ENCODE data around the gene NYNRIN.
"Not testable (repeated sequence)": the region's sequence is repeated elsewhere in the genome, so short reads cannot be mapped to it uniquely, and the experiment has no call there.

NYNRIN gene

GRCh38 chr14:24369907-24370687 lies 28.7 kb upstream of the NYNRIN start:
- DNase-seq (ENCODE audit: low read depth) = no peak

DNA sequence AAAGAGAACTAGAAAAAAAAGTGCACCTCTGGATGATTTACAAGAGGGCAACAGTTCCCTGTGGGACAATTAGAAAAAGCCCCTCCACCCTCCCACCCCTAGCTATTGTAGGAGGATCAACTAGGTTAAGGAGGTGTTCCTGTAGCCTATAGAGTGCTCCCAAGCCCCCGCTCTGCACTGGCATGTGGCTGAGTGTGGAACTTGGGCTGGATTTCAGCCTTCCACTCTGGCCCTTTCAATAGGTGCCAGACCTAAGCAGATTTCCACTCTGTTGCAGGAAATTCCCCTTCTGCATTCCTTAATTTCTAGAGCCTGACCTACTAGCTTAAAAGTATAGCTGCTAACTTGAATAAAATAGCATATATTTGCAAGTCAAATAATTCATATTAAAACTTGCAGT lies 28.1 kb upstream of the NYNRIN start:
- no peak for DNase-seq (ENCODE audit: low read depth)

- not testable (repeated sequence) for DNase-seq (ENCODE audit: low read depth)
Measured at GRCh38 chr14:24371605-24372004, 27.2 kb upstream of the NYNRIN start.

DNA sequence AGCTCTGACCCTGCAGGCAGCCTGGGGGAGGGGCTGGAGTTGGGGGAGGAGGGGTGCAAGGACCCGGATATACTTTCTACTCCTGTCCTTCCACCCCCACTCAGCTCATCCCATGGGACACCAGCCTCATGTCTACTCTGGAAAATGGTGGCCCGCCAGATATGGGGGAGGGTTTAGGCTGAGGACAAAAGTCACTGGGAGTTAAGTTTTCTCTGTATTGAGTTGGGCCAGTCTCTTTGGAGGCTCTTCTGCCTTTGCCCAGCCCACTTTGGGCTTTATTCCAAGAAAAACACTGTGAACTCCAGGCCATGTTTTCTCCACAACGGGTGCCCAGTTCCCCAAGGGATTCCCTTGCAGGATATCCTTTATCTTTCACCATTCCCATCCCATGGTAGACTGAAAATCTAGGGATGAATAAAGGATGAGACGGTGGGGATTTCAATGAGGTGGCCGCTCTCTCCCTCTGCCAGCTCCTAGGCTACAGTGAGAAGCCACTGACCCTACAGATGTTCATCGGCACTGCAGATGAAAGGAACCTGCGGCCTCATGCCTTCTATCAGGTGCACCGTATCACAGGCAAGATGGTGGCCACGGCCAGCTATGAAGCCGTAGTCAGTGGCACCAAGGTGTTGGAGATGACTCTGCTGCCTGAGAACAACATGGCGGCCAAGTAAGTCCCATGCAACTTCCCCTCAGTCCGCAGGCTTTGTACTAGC lies 25.9 kb upstream of the NYNRIN start:
- no peak for DNase-seq (ENCODE audit: low read depth)

- no peak for DNase-seq (ENCODE audit: low read depth)
Measured at GRCh38 chr14:24376448-24377070, 22.2 kb upstream of the NYNRIN start.

- DNase-seq (ENCODE audit: low read depth) = no peak
Measured at GRCh38 chr14:24377126-24377525, 21.7 kb upstream of the NYNRIN start.

- DNase-seq (ENCODE audit: low read depth) = no peak
Measured at GRCh38 chr14:24377657-24378056, 21.1 kb upstream of the NYNRIN start.

DNA sequence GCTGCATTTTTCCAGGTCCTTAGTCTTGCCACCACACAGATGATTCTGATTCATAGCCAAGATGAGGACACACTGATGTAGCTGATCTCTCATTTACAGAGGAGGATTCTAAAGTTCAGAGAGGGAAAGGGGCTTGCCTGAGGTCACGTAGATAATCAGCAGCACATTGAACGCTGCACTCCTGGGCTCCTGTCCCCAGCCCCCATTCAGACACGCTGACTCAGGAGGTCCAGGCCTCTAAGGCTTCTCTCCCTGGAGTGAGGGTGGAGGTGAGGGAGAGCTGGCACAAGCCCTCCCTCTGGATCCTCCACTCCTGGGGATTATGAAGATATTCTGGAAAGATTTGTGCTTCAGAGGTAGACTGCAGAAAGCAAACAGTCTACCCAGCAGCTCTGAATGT lies 20.5 kb upstream of the NYNRIN start:
- DNase-seq (ENCODE audit: low read depth) = no peak

GRCh38 chr14:24378981-24379906 lies 19.6 kb upstream of the NYNRIN start:
- no peak for DNase-seq (ENCODE audit: low read depth)

GRCh38 chr14:24379907-24380730 lies 18.7 kb upstream of the NYNRIN start:
- no peak for DNase-seq (ENCODE audit: low read depth)

DNA sequence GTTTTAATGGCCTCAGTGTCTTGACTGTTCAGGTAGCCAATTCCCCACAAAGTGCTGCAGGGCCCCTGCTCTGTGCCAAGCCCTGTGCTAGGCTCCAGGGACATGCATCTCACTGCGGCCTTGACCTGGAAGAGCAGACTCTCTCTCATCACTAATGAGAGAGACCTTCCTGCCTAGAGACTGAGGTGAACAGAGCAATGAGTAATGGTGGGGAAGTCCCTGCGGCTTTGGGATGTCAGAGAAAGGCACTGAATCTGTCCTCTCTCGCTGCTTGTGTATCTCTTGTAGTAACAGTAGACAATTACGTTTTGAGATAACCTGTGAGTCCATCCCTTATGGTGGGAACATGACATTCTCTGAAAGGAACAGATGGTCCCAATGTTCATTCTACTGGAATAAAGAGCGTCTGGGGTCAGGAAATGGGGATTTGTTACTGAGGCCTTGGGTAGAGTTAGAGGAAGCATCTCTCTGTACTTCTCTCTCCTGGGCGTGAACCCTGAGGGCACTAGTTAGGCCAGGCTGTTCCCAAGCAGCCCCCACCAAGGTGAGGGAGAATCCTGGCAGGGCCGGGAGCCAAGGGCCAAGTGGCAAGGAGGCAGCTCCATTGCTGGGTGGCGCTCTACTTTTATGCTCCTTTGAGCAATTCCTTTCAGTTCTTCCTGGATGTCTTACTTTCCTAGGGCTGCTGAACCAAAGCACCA lies 17.3 kb upstream of the NYNRIN start:
- no peak for DNase-seq (ENCODE audit: low read depth)

- no peak for DNase-seq (ENCODE audit: low read depth)
Measured at GRCh38 chr14:24382064-24382371, 16.8 kb upstream of the NYNRIN start.

DNA sequence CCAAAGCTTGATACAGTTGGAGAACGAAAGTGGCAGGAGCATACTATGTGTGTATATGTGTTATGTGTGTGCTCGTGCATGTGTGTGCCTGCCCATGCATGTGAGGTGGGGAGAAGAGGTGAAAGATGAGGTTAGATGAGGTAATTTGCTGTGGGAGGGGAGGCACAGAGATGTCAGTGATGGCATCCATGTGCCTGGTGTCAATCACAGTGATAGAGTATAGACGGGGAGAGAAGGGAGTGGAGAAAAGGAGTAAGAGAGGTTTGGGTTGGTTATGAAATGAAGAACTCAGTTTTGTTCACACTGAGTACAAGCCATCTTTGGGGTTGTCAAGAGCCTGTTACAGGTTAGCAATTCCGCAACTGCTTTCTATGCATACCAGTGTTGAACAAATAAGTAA lies 14.6 kb upstream of the NYNRIN start:
- DNase-seq (ENCODE audit: low read depth) = no peak

GRCh38 chr14:24385524-24385923 lies 13.3 kb upstream of the NYNRIN start:
- no peak for DNase-seq (ENCODE audit: low read depth)

- DNase-seq (ENCODE audit: low read depth) = no peak
Measured at GRCh38 chr14:24387009-24387345, 11.8 kb upstream of the NYNRIN start.

GRCh38 chr14:24387579-24387978 lies 11.2 kb upstream of the NYNRIN start:
- not testable (repeated sequence) for DNase-seq (ENCODE audit: low read depth)

- no peak for DNase-seq (ENCODE audit: low read depth)
Measured at GRCh38 chr14:24388474-24389179, 10.2 kb upstream of the NYNRIN start.

DNA sequence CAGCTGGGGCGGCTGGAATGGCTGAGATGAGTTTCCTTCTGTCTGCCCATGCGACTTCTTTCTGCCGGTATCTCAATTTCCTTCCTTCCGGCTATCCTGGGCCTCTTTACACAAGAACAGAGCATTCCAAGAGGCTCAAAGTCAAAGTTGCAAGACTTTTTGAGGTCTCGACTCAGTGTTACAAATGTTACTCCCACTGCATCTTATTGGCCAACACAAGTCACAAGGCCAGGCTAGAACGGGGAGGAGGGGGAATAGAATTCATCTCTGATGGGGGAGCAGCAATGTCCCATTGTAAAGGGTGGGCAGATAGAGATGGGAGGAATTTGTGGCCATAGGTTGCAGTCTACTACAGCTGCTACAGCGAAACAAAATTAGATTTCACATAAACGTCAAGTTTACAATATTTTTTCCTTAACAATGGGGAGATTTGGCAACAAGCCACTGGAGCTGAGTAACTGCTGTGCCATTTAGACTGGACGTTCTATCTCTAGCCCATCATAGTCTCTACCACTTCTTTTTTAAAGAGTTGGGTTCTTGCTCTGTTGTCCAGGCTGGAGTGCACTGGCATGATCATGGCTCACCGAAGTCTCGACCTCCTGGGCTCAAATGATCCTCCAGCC lies 9.5 kb upstream of the NYNRIN start:
- no peak for DNase-seq (ENCODE audit: low read depth)

DNA sequence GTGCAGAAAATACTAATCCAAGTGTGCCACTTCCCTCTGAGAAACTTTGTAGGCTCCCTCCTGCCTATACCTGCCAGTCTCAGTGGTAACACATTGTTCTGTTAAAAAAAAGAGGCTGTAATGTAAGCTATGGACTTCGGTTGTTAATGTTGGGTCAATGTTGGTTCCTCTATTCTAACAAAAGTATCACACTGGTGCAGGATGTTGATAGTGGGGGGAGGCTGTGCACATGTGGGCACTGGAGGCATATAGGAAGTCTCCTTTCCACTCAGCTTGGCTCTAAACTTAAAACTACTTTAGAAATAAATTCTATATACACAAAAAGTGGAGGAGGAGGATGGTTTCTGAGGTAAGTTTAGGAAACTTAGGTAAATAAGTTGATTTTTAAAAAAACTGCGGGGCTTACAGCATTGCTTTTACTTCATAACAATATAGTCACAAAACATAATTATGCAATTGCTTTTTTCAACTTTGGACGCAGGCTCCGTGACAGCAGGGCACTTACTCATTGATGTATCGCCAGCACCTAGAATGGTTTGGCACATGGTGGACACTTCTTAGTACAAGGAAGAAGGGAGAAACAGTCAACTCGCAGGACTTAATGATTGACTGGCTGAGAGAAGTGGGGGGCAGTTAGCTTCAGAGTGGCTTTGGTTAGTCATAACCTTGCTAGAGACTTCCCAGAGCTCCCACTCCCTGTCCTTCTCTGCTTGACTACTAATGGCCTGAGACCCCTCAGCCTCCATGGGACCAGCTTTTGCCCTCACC lies 7.9 kb upstream of the NYNRIN start:
- no peak for DNase-seq (ENCODE audit: low read depth)
